GM18499 (cell line): ENCODE results near the gene DLG2.
"Not testable (repeated sequence)": the region's sequence is repeated elsewhere in the genome, so short reads cannot be mapped to it uniquely, and the experiment has no call there.

Experiments used
- ATAC-seq: cut with Tn5 transposase; IDR thresholded peaks from one replicate; pipeline ENCODE4 v1.9.1; 2021; ENCODE audit warnings: moderate number of reproducible peaks; ENCODE audit not compliant: insufficient read depth, unreplicated experiment

The DLG2 gene

DNA sequence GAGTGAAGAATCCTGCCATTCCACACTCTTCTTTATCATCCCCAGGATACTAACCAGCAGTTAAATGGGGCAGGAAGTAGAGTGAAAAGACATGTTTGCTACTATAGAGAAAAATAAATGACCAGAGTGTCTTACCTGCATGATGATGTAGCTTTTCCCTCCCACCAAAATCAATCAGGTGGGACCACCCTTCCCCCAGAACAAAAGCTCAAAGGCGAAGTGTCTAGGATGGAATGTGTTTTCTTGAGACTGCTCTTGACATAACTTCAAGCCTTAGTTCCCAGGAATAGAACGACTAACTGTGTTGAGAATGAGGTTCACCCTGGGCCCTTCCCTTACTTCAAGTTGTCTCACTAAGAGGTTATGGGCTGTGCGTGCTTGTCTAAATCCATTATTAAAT, 2001.8 kb downstream of the DLG2 start:
- ATAC-seq = no peak

DNA sequence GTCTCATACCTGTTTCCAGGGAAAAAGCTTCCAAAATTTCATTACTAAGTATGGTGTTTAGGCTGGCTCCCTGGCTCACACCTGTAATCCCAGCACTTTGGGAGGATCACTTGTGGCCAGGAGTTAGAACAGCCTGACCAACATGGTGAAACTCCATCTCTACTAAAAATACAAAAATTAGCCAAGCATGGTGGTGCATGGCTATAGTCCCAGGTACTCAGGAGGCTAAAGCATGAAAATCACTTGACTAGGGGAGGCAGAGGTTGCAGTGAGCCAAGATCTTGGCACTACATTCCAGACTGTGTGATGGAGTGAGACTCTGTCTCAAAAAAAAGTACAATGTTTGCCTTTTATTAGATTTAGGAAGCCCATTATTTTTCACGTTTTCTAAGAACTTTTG, 2009.5 kb downstream of the DLG2 start:
- no peak for ATAC-seq

DNA sequence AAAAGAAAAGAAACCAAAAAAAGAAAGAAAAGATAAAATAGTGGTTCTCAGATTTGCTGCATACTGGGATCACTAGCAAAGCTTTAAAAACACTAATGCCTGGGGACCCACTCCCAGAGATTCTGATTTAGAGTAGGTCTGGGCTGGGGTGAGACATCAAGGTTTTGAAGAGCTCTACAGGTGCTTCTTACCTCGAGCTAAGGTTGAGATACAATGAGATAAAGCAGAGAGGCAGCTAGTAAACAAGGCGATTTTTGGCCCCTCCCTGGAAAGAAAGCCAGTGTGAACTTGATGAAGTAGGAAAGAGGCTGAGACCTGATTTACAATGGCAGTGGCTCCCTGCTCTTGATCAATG, 2013.4 kb downstream of the DLG2 start:
- no peak for ATAC-seq

DNA sequence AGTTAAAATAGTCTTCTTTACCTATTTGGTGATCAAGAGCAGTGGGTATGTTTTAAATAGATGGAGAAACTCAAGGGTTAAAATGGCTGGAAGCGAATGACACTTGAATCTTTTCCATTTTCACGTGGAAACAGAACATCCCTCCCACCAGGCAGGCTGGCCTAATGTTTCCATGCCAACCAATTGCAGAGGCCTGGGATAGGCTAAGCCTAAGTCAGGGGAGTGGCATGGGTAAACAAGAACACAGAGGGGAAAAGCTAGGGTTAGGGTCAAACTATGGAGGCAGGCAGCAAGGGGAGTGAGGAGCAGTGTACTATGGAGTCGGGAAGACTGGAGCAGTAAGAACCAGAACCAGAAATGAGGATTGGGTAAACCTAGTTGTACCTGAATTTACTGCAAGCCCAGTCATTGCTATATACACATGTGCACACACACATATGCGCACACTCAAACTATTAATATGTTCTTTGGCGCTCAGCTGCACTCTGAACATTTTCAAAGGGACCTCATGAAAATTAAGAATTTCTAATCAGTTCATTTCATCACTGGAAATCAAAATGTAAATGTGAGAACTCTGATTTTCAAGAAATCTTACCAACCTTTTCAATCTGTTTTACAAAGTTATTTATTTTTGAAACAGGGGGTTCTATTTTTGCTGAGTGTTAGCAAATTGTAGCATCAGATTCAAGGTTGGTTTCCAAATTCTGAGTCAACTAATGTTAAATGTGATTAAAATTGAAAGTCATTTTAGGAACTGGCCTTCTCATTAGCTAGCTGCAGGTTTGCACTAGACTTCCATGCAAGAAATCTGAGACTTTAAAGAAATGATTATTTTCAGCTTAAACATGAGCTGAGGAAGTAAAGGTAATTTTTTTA, 2014.0 kb downstream of the DLG2 start:
- peak; percentile 89 for ATAC-seq

DNA sequence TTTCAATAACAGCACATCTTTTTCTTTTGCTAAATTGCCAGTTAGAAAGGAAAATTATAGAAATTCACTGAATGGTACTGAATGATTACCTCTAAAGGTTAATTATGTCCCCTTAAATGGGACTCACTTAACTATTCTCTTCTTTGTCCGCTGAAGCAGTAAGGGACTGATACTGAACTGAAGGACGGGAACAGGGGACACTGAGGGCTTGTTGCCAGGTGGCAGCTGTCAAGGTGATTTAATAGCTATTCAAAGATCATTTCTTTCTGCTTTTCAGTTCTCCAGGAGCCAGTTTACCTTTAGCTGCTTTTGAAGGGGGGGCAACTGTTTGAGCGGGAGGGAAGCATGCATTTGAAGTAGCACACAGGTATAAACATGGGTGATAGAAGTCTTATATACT, 2015.5 kb downstream of the DLG2 start:
- no peak for ATAC-seq

DNA sequence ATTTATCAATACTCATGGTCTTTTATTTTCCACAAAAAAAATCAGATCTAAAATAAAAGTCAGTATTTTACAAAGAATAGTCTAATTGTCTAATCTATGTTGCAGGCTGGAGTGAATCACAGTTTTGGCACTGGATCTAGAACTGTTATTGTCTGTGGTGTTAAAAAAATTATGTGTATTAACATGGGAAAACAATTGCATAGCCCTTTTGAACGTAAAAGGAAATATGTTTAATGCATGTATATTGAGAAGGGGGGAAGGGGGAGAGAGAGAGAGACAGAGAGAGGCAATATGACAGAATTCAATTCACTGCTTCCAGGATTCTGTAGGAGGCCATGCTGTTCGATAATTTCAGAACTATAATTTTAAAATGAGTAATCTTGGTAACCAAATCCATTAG, 2016.1 kb downstream of the DLG2 start:
- ATAC-seq = no peak

DNA sequence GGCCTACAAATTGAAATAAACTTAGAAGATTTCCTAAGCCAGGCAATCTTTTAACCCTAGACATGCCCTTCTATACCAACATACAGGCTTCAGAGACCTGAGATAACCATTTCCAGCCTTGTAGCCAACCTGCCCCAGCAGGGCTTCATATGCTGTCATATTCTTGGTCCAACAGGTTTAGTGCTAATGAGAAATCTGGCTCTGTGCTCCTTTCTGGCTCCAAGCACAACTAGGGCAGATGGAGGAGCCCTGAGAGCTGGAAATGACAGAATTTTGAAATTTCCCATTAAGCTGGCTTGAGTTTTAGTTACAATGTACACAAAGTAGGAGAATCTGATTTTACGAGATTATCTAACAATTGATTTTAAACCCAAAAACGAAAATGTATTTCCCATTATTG, 2018.0 kb downstream of the DLG2 start:
- no peak for ATAC-seq

DNA sequence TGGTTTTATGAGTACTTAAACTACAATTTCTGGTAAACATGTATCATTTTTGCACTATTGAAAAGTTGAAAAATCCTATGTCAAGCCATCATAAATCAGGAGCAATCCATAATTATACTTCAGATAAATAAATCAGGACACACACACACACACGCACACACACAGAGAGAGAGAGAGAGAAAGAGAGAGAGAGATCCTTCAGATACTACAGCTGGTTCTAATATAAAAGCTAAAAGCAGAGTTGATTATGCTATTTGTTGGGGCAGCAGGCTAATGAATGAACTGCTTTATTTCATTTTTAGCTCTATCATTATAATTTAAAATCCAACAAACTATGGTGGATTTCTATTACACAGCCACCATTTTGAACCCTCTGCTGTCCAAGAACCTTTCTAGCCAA, 2018.6 kb downstream of the DLG2 start:
- ATAC-seq = no peak

DNA sequence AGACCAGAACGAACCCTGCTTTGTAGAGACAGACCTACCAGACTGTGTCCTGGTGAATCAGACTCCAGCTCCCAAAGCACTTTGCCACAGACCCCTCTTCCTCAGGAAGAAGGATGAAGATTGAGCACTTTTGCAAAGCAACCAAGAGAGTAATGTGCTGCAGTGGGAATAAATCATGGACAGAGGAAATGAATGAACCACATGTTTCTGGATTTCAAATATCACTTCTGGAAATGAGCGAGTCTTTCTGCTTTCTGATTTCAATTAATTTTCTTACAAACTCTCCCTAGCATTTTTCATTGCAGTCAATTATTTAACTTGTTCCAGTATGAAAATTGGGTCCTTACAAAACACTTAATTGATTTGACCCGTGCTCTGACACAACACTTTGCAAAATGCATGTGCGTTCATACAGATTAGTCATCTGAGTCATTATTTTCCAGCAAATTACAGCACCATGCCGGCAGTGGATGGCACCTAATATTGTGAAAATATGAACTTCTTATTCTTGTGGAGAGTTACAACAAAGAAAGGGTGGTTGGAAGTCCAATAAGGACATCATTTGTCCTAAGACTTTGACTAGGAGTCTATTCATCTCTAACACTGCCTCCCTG, 2025.1 kb downstream of the DLG2 start:
- no peak for ATAC-seq

DNA sequence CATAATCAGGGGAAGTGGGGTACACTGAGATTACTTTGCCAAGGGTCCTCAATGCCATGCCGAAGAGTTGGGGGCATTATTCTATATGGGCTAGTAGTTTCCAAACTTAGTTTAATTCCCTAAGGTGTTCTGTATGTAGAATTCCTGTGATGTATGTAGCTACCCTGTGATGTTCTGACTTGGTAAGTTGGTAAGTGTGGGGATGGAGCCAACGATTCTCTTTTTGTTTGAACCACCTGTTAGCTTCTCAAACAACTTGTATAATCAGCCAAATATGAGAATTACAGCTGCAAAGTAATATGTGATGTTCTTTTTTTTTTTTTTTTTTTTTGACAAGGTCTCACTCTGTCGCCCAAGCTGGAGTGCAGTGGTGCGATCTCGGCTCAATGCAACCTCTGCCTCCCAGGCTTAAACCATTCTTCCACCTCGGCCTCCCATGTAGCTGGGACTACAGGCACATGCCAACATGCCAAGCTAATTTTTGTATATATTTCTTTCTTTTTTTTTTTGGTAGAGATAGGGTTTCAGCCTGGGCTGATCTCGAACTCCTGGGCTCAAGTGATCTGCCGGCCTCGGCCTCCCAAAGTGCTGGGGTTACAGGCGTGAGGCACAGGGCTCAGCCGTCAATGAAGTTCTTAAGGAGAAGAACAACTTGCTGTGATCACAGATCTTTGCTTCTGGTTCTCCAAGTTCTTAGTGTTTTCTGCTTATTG, 2025.8 kb downstream of the DLG2 start:
- no peak for ATAC-seq

DNA sequence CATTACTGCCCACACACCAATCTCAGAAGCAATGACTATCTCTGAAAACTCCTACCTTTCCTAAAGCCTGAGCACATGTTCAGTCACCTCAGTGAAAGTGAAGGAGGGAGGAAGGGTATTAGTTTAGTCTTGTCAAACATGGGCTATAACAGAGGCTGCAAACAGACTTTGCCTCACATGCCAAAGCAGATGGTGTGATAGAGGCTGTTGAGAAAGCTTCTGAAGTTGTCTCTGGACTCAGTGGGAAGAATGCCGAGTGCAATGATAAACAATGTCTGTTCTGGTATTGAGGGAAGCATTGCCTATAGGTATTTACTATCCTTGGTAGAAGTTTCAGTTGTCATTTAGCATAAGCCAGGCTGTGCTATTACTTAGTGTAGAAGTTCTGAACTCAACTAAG, 2026.5 kb downstream of the DLG2 start:
- no peak for ATAC-seq

DNA sequence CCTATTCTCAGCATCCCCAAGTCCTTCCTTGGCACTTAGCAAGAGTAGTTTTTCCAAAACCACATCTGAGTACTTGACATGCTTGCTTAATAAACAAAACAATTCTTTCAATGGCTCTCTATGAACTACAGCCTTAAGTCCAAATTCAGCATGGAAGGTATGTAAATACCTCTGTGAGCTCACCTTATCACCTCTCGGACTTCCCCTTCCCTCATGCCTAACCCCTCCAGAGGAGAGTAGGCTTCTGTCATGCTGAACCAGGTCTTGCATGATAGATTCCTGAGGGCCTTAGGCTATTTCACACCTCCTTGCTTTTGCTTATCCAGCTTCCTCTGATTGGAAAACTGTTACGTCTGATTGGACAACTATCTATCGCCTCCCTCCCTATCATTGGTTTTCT, 2028.1 kb downstream of the DLG2 start:
- no peak for ATAC-seq

DNA sequence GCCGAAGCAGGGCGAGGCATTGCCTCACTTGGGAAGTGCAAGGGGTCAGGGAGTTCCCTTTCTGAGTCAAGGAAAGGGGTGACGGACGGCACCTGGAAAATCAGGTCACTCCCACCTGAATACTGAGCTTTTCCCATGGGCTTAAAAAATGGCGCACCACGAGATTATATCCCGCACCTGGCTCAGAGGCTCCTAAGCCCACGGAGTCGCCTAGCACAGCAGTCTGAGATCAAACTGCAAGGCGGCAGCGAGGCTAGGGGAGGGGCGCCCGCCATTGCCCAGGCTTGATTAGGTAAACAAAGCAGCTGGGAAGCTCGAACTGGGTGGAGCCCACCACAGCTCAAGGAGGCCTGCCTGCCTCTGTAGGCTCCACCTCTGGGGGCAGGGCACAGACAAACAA, 2039.3 kb downstream of the DLG2 start:
- not testable (repeated sequence) for ATAC-seq

DNA sequence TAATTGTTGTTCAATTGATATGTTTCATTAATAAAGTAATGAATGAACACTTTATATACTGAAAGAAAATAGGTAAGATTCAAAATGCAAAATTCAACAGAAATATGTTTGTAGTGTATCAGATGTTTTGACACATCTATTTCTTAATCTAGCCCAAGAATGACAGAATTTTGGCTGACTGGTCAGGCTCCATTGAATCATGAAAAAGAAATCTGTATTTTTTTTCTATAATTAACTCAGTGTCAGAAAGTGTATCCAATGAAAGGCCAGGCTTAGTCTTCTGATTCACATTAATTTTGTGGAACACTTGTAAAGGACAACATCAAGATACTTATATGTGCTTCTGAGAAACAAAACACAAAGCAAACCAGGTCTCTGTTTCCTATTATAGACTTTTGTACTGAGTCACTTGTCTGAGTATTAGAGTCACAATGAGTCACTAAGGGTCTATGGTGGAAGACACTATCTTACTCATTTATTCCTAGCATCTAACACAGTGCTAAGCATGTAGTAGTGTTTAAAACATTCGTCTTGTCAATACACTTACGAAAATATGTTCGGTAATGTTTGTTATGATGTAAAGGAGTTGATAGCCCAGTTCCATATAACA, 2043.3 kb downstream of the DLG2 start:
- ATAC-seq = peak; percentile 95

DNA sequence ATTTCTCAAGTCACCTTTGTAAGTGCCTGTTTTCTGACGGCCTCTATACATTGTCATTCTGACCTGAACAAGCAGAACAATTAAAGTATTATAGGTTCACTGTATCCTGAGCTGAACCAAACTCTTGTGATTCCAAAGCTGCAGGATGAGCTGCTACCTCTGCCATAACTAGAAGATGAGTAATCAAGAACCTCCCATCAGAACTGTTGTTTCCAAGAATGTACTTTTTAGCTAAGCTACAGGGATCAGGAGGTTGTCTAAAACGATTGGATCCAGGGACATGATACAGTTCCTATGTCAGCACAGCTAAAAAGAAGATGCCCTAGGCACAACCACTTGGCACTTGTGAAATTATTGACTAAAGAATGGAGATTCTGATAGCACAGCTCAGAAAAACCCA, 2052.6 kb downstream of the DLG2 start:
- no peak for ATAC-seq

DNA sequence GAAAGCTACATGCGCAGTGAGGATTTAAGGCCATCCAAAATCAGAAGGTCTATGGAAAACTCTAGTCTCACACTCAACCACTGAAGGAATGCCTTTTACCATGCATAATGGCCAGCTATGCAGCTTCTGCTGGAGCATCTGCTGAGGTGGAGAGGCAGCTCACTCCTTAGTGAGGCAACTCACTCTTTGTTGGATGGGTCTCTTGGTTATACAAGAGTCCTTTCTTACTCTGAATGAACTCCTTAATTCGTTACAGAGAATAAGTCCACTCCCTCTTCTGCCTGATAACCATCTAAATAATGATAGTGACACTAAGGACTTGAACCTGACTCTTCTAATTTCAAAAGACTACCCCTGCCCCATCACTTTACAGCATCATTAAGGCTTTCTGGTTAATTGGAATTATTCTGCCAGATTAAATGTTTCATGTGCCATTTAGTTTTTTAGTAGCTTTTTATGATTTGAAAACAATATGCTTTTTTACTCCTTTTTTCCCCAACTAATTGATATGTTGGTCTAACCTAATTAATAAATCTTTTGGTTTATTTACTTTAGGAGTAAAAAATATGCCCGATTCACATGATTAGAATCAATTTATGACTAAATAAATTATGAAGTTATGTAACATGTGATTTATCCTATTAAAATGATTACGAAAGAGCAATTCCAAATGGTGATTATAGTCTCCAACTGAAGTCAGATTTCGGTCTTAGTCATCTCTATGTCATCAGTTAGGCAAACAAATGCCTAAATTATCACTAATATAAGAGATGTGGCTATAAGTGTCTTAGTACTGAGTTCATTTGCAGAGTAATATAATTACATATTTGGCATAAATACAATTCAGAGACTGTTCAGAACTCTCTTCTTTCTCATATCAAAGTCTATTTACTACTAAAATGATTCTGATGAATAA, 2054.3 kb downstream of the DLG2 start:
- ATAC-seq = no peak

DNA sequence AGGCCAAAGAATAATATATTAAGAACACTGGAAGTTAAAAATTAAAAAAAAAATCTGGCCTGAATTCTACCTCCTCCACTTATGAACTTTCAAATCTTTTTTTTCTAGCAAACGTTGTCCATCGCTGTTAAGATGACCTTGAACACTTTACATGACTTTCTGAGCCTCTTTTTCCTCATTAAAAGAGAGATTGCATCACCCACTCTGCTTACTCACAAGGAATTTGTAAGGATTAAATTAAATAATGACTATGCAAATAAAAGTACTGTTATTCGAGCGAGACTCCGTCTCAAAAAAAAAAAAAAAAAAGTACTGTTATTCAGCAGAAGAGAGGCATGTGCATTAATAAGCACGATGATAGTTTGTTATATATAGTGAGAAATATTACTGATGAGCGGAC, 2055.8 kb downstream of the DLG2 start:
- no peak for ATAC-seq

DNA sequence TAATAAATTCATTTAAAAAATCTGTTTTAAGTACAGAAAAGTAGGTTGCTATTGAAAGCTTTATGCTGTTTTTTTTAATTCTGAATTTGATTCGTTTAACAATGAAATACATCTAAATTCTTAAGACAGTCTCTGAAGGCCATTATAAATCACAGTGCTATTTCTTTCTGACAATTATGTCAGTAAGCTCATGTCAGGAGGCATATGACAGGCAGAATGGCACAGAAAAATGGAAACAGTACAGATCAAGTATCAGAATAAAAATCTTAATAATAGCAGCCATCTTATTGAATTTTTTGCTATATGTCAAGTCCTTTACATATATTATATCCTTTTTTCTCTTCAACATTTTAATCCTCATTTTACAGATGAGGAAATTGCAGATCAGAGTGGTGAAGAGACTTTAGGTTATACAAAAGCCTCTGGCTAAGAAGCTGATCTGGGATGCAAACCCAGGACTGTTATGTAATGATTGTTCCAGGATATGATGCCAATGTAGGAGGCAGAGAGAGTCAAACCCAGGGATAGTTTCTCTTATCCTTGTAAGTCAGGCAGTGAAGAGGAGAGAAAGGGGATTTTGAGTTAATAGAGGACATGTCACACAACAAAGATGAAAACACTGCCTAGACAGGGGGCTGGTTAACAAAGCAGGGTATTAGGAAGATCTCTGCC, 2057.9 kb downstream of the DLG2 start:
- no peak for ATAC-seq

DNA sequence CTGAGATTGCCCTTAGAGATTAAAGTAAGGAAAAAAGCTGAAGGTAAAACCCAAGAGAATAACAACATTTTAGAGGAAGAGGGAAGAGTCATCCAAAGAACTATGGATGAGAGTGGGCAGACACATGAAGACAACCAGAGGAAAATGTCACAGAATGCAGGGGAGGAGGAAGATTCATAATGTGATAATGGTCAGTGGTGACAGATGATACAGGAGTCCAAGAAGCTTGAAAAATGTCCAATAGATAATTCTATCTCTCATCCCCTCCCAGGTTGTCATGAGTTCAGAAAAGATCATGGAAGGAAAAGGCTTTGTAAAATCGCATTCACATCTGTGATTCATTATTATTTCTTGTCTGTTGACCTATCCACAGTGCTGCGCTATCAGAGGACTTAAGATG, 2058.6 kb downstream of the DLG2 start:
- ATAC-seq = no peak

DNA sequence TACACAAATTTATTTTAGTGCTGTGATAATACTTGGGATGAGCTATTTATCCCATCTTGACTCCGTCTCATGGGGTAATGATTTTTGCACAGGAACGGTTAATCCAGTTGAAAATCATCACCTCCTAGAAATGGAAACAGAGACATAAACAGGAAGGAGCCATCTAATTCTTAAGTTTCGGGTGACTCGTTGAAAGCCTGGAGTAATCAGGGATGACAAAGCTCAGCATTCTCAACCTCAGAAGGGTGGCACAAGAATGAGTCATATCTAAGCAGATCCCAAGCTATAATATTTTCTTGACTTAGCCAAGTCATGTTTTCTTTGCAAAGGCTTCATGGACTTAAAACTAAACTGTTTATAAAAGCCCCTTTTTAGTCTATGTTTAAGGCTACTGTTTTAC, 2060.2 kb downstream of the DLG2 start:
- no peak for ATAC-seq
